LHCN-M2 (cell line): ENCODE results near the gene CMTM6. TPM values are rescaled to one million over a fixed set of nuclear protein-coding genes. Genes with fewer than 3 reads are reported as not detected.
"Not testable (repeated sequence)": the region's sequence is repeated elsewhere in the genome, so short reads cannot be mapped to it uniquely, and the experiment has no call there.

Source experiments
- DNase-seq: peaks from one replicate; pipeline ENCODE4 v3.0.0-alpha.2; 2012; ENCODE audit warnings: low read depth
- polyA plus RNA-seq: library from polyadenylated mRNA; unstranded; fragments of >200 nt; gene quantifications from one replicate; pipeline ENCODE4 v1.2.1, GENCODE V29; 2012; ENCODE audit warnings: missing spikeins
- total RNA-seq: library from RNA; depleted of rRNA; stranded (reverse); fragments of >200 nt; gene quantifications from 2 replicates; pipeline ENCODE4 v1.2.3, GENCODE V29; 2014; rRNA removed

Gene CMTM6, protein sequence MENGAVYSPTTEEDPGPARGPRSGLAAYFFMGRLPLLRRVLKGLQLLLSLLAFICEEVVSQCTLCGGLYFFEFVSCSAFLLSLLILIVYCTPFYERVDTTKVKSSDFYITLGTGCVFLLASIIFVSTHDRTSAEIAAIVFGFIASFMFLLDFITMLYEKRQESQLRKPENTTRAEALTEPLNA
- total RNA-seq, result 80.6 and 93.1 TPM in 2 replicates
- 18.7 TPM for polyA plus RNA-seq

DNA sequence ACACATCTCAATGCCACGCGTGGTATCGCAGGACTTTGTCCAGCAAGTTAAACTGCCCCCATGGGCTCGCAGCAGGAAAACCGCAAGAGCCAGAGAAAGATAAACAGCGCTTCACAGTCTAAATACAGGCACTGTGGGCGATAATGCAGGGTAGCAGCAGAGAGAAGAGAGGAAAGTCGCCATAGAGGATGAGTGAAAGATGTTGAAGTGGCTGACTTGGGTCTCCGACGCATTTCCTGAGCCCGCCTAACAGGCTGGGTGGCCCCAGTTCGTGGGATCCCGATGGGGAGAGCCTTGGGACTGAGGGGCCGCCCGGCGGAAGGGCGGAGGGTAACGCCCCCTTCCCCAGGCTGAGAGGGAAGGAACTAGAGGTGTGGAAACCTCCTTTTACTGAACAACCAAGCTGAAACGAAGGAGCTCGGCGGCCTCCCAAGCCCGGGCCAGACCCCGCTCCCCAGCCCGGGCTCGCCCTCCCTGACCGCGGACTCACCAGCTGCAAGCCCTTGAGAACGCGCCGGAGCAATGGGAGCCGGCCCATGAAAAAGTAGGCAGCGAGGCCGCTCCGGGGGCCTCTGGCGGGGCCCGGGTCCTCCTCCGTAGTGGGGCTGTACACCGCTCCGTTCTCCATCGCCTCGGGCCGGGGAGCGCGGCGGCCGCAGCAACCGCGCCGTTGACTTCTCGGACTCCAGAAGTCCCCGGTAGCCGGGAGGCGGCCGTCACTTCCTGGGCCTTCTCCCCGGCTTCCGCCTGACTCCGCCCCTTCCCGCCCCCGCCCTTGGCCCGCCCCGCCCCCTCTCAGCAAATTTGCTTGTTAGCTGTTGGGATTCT is at the start of gene CMTM6:
Gene CMTM6, minus strand, starts transcription at position 735 of the 828 bp plus-strand sequence. Its CDS starts 107 bp downstream, at position 628.
- peak; percentile 70 for DNase-seq

DNA sequence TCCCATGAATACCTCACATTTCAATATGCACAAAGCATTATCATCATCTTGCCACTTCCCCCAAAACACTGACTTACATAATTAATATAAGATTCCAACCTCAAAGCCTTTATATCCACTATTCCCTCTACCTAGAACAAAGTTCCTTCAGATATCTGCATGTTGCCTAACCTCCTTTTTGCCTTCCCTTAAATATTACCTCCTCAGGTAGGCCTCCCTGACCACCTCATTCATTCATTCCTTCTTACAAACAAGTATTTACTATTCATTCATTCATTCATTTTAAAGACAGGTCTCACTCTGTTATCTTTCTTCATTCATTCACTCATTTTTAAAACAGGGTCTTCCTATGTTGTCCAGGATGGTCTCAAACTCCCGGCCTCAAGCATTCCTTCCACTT is 49.4 kb upstream of the CMTM6 start:
- DNase-seq, result no peak

DNA sequence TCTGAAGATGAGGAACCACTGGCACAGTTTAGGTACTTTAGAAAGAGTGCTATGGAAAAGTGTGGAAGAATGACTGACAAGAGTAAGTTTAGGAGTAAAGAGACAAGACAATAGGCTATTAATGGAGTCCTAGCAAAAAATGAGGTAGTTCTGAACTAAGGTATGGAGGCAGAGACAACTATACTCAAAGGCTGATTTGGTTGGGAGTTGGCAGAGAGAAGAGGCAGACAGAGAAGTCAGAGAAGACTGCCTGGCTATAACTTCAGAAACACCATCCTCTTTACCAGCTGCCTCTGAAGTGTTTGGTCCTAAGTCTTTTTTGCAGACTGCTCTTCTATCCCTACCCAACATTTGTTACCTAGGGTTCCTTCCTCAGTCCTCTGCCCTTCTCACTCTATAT is 48.8 kb upstream of the CMTM6 start:
- no peak for DNase-seq

DNA sequence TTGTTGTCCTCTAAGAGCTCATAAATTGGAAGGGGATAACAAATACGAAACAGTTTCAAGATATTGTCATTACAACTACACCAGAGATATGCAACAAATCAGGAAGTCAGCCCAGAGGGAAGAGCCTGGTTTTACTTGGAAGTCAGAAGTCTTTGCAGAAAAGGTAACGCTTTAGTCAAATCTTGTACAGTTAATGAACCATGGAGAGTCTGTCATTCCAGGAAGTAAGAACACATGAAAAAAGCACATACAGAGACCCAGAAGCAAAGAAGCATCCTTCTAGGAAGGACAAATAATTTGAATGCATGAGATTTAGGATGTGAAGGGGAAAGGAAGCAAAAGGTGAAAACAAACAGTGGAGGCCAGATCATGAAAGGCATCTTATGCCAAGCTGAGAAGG is 48.4 kb upstream of the CMTM6 start:
- no peak for DNase-seq

DNA sequence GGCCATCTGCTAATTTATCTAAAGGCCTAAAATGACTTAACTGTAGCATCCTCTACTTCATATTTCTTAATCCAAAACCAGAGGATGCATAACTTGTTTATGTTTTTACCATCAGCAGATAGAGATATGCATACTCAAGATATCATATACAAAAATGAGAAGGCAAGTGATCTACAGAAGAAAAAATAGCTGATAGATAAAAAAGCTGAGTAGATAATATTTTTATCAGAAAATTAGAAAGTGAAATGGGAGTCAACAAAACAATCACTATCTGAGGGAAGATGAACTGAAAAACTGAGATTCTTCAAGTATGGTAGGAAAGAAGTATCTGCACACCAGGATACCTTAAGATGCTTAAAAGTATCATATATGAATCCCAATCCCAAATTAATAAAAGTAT is 42.7 kb upstream of the CMTM6 start:
- no peak for DNase-seq

DNA sequence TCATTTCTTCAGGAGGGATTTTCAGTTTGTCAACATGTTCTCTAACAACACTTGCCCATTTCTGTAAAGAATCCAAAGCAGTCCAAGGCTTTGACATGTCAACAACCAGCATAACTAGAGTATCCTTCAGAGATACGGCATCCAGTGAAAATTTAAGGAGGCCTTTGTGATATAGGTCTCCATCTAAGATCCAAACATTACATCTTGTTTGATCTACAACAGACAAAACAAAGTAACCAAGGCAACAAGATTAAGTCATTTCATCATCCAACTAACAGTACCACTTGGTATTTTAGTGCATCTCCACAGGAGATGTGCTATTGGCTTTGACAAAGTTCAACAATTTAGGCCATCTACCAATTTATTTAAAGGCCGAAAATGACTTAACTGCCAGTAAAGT is 42.2 kb upstream of the CMTM6 start:
- DNase-seq, result no peak

DNA sequence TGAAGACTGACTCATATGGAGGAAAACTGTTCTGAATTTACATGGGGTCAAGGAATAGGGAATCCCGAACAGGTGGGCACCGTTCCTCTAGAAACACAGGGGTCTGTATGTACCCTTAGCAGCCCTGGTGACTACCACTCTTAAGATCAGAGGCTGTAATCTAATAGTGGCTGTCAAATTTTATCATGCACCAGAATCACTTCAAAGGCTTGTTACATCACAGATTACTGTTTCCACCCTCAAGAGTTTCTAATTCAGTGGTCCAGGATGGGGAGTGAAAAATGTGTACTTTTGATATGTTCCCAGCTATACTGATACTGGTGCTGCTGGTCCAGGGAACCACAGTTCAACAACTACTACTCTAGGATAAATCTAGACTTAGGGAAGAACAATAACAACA is 40.2 kb upstream of the CMTM6 start:
- no peak for DNase-seq

DNA sequence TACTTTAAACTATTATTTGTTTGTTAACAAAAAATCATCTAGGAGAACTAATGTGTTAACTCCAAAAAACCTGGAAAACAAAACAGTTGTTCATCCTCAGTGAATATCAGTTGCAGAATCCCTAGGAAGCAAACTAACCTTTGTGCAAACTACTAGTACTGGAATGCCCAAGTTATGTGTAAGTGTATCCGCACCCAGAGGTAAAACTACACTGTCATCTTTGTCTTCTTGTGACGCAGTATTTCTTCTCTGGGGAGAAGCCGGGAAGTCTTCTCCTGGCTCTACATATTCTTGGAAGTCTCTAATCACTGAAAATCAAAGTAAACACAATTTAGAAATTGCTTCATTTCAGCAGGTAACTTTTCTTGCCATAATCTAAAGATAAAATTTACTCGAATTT is 38.2 kb upstream of the CMTM6 start:
- no peak for DNase-seq

DNA sequence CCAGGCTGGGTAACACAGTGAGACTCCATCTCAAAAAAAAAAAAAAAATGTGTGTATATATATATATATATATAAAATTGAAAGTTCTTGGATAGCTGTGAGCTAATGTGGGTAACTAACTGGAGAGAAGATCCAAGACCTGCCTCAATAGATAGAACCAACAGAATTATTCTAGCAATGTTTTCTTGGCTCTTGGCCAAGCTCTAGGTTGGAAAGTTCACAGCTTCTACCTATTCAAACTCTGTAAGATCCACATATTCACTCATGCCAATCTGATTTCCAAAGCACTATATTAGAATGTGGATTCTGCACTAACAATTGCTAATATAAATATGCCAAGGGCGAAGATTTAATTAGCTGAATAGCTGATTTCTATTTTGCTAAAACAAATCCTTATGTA is 29.8 kb upstream of the CMTM6 start:
- no peak for DNase-seq

DNA sequence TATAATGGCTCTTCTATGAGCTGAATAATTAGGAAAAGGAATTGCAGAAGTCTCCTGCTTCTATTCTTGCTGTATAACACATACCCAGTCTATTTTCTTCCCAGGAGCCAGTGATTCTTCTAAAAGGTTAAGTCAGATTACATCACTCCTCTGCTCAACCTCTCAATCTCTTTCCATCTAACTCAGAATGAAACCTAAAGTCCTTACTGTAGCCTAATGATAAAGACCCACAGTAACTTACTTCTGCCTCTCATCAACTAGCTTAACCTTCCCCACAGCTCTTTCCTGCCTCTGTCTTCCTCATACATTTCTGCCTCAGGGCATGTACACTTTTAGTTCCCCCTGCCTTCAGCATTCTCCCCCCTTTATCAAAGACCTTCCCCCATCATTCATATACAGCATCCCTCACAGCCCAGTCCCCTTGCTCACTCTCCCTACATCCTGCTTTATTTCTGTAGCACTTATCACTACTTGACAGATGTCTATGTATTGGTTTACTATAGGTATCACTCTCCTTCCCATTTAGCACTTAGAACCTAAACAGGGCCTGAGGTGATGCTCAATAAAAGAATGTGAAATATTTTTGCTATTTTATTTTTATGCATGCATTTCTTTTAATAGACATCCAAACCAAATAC is 28.5 kb upstream of the CMTM6 start:
- DNase-seq, result no peak

DNA sequence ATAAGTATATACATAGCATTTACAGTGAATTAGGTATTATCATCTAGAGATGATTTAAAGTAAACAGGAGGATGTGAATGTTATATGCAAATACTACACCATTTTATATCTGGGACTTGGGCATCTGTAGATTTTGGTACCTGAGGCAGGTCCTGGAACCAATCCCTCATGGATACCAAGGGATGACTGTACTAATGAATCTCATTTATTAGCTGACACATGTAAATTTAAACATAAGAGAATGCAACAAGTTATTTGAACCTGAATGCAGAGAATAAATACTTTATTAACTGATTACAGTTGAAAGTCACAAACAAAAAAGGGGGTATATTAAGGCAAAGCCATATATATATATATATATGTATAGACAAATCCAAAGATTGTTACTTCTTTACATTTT is 23.1 kb upstream of the CMTM6 start:
- DNase-seq, result no peak

DNA sequence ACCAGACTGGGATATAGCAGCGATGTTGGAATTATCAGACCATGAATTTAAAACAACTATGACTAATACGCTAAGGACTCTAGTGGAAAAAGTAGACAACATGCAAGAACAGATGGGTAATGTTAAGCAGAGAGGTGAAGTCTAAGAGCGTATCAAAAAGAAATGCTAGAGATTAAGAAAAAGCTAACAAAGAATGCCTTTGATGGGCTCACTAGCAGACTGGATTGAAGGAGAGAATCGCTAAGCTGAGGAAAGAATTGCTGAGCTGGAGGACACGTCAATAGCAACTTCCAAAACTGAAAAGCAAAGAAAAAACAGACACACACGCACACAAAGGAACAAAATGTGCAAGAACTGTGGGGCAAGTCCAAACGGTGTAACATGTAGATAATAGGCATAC is 20.0 kb upstream of the CMTM6 start:
- no peak for DNase-seq

DNA sequence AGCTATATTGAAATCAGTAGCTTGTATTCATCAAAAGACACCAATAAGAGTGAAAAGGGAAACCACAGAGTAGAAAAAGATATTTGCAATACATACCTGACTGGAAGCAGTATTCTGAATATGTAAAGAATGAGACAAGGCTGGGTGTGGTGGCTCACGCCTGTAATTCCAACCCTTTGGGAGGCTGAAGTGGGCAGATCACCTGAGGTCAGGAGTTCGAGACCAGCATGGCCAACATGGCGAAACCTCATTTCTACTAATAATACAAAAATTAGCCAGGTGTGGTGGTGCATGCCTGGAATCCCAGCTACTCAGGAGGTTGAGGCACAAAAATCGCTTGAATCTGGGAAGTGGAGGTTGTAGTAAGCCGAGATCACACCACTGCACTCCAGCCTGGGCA is 16.3 kb upstream of the CMTM6 start:
- DNase-seq, result not testable (repeated sequence)

DNA sequence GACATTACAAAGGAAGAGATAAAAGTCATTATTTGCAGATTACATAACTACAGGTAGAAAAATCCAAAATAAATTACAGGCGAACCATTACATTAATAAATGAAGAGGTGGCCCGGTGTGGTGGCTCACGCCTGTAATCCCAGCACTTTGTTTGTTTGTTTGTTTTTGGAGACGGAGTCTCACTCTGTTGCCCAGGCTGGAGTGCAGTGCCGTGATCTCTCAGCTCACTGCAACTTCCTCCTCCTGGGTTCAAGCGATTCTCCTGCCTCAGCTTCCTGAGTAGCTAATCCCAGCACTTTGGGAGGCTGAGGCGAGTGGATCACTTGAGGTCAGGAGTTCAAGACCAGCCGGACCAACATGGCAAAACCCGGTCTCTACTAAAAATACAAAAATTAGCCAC is 14.1 kb upstream of the CMTM6 start:
- DNase-seq, result not testable (repeated sequence)

DNA sequence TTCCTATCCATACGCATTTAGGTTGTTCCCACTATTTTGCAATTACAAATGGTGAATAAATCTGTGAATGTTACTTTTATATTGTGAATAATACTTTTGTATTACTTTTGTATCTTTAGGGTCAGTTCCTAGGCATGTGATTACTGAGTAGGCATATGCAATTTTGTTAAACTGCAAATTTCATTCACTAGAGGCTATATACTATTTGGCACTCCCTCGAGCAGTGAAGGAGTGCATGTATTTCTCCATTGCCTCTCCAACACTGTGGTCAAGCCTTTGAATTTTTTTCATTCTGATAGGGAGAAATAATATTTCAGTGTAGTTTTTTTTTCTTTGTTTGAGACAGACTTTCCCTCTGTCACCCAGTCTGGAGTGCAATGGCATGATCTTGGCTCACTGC is 8.4 kb upstream of the CMTM6 start:
- no peak for DNase-seq

DNA sequence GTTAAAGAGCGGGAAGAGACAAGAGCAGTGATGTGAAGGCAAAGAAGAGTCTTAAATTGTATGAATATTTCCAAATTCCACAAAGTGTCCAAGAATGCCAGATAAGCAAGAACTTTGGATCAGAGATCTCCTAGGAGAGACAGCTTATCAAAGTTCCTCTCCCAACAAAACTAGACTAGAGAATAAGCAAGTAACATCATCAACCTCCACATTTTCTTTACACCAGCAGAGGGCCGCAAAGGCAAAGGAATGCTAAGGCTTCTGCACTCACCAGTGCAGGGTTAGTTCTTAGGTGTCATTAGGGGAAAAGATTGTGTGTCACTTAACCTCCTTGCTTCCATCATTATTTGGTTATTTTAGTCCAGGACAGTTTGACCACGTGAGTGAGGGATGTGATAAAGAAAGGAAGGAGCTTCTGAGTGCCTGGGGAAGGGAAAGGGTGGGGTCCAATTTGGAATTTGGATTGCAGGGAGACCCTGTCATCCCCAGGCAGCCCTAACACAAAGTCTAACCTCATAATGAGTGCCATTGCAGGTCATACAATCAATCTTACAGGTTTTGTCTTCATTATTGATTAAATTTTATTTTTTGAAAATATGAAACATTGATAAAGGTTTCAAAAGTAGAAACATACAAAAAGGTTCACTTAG is 7.5 kb upstream of the CMTM6 start:
- peak; percentile 70 for DNase-seq

DNA sequence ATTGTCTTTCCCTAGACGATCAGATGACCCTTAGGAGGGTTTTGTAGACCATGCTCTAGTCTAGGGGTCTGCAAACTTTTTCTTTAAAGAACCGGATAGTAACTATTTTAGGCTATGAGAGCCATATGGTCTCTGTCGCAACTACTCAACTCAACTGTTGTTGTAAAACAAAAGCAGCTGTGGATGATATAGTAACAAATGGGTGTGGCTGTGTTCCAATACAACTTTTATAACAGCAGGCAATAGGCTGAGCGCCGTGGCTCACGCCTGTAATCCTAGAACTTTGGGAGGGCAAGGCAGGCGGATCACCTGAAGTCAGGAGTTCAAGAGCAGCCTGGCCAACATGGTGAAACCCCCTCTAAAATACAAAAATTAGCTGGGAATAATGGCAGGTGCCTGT is 6.1 kb upstream of the CMTM6 start:
- peak; percentile 27 for DNase-seq

DNA sequence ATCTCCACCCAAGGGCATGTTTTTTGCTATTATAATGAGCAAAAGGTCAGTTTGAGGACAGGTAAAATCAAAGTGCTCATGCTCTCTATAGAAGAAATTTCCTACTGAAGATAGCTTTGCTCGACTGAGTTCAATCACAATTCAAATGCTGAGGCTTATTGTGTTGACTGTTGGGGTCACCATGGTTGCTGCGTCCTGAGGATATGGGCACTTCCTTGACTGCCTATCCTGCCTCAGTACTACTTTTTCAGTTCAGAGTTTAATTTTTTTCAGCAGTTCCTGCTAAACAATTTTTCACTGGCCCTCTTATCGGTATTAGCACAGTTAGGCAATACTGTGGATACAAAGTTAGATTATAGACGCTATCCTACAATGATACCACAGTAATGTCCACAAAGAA is 3.8 kb upstream of the CMTM6 start:
- no peak for DNase-seq

DNA sequence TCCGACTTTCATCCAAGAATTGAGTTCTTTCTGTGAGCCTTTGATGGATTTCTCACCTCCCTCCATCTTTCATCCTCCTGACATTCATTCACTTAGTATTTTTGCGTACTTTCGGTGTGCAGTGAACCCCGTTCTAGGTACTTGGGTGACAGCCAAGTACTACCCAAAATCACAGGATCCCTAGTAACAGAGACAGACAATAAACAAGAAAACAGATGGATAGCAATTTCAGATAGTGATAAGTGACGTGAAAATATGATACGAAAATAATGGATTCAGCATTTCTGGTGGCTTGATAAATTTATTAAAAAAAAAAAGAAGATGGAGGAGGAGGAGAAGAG is 264 bp upstream of the CMTM6 start:
- DNase-seq, result no peak

DNA sequence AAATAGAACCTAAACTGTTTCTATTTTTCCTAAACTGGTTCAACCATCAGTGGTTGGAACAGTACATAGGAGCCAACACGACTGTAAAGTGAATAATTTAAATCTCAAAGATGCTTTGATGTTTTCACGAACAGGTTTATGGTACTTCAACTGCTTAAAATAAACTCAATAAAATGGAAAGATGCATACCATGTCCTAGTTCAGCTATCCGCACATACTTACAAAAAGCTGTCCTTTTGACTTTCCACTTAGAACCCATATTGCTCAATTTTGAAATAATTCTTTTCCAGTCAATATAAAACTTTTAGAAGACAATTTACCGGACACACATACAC is 902 bp downstream of the CMTM6 start:
- DNase-seq, result no peak

DNA sequence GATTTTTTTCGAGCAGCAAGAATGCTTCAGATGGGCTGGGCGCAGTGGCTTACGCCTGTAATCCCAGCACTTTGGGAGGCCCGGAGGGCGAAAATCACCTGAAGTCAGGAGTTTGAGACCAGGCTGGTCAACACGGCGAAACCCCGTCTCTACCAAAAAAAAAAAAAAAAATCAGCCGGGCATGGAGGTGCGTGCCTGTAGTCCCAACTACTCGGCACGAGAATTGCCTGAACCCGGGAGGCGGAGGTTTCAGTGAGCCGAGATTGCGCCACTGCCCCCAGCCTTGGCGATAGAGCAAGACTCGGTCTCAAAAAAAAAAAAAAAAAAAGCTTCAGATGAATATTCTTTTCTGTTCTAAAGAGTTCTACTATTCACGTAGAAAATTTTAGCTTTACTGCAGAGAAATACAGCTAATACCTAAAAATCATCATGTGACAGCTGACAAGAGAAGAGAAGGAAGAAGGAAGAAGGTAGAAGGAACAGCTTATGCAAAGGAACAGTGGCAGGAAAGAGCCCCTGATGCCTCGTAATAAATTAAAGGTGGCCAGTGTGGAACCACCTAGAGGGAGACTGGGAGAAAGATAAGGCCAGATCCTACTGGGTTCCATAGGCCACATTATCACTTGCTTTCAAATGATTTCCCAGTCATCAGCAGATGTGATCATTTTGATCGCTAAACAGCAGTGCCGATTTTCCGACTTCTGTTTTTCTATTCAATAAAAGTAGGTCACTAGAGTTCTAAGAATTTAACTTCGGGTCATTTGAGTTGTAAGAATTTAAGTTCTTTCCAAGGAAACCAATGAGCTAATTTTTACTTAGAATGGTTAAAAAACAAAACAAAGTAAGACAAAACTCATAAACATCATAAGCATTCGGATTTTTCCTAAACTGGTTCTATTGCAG is 1.5 kb downstream of the CMTM6 start:
- DNase-seq, result no peak

DNA sequence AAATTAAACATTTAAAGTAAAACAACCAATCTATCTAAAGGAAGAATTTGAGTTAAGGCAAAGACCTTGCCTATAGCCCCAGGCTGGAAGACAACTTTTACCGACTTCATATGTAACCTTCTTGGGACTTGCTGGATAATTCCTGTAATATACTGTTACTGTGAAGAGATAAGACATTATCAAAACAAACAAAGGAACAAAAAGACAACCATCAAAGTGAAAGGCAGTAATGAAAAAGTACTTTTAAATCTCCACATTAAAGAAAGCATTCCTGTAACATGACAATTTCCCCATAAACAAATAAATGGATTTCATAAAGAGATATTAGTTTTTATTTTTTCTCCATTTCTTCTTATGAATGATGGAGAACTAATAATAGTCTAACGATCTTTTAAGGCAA is 2.4 kb downstream of the CMTM6 start:
- no peak for DNase-seq
